ENCODE measurements around the gene PSMD1.
"Not testable (repeated sequence)": the region's sequence is repeated elsewhere in the genome, so short reads cannot be mapped to it uniquely, and the experiment has no call there.

Gene PSMD1

DNA sequence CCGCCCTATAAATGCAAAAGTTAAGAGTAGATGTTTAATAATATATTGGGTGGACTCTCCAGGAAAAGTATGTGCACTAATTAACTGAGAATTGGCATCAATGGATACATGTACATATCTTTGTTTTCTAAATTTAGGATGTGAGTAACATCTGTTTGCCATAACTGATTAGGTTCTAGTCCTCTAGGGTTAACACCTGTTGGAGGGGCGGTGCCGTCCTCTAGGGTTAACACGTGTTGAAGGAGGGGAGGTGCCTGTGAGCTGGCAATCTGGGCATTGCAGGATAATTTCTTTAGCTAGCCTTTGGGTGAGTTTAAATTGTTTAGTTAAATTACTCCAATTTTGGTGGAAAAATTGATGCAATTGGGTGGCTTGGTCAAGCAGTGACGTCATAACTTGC is 37.3 kb downstream of the PSMD1 start:
- Histone ChIP-seq H3K4me1 (ENCODE audit: control insufficient read depth, insufficient read depth, low read length) (no peaks in the 10 kb centered on the region; the same call in 1 of the 2 replicates), H3K36me3 (ENCODE audit: control insufficient read depth, insufficient read depth, low read length) (no peaks in the 10 kb centered on the region; the same call in 1 of the 2 replicates), H3K27ac (ENCODE audit: low read length) (no peak overlapping the region), H3K4me3 (ENCODE audit: low read length) (no peak overlapping the region), H3K9me3 (ENCODE audit: control insufficient read depth, insufficient read depth, low read length) (no peaks in the 10 kb centered on the region), H3K27me3 (ENCODE audit: control insufficient read depth, insufficient read depth, low read length) (no peaks in the 10 kb centered on the region)
- no peak for DNase-seq (ENCODE audit: low read depth, low spot score)
- no CpG with 5 or more reads among the region's 5 CpGs for WGBS (ENCODE audit: insufficient coverage, insufficient read length)

- peaks cover 3% of the 10 kb centered on the region; the same call in 1 of the 2 replicates for H3K9me3 ChIP-seq (ENCODE audit: control insufficient read depth, insufficient read depth, low read length)
- no peaks in the 10 kb centered on the region; the same call in 1 of the 2 replicates for H3K4me1 ChIP-seq (ENCODE audit: control insufficient read depth, insufficient read depth, low read length)
- no peak for DNase-seq (ENCODE audit: low read depth, low spot score)
- WGBS (ENCODE audit: insufficient coverage, insufficient read length) = no CpG with 5 or more reads among the region's 4 CpGs
- no peak overlapping the region for H3K4me3 ChIP-seq (ENCODE audit: low read length)
- H3K27ac ChIP-seq (ENCODE audit: low read length) = no peak overlapping the region
- H3K27me3 ChIP-seq (ENCODE audit: control insufficient read depth, insufficient read depth, low read length) = no peaks in the 10 kb centered on the region
- H3K36me3 ChIP-seq (ENCODE audit: control insufficient read depth, insufficient read depth, low read length) = no peaks in the 10 kb centered on the region; the same call in 1 of the 2 replicates
Measured at GRCh38 chr2:231094736-231095346, 38.2 kb downstream of the PSMD1 start.

DNA sequence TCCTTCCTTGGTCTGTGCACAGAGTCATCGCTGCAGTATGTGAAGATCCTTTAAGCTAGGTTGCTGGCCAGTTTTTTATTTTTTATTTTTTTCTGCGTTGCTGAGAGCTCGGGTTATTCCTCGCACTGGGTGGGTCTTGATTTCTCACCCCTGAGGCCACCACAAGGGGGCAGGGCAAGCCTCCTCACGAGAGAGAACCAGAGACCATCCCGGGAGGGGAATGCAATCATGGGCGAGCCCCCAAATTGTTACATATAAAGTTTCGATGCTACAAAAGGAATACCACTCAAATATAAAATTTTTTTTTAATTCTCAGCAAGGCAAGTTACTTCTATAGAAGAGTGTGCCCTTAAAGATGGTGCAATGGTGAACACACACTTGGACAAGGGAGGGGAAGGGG is 43.3 kb downstream of the PSMD1 start:
- DNase-seq (ENCODE audit: low read depth, low spot score) = peak; percentile 33
- H3K27me3 ChIP-seq (ENCODE audit: control insufficient read depth, insufficient read depth, low read length) = no peaks in the 10 kb centered on the region
- H3K4me1 ChIP-seq (ENCODE audit: control insufficient read depth, insufficient read depth, low read length) = no peaks in the 10 kb centered on the region; the same call in 1 of the 2 replicates
- WGBS (ENCODE audit: insufficient coverage, insufficient read length) = no CpG with 5 or more reads among the region's 8 CpGs
- peaks cover 3% of the 10 kb centered on the region for H3K9me3 ChIP-seq (ENCODE audit: control insufficient read depth, insufficient read depth, low read length)
- no peak overlapping the region for H3K4me3 ChIP-seq (ENCODE audit: low read length)
- H3K36me3 ChIP-seq (ENCODE audit: control insufficient read depth, insufficient read depth, low read length) = peaks cover 3% of the 10 kb centered on the region; the same call in 1 of the 2 replicates
- no peak overlapping the region for H3K27ac ChIP-seq (ENCODE audit: low read length)

DNA sequence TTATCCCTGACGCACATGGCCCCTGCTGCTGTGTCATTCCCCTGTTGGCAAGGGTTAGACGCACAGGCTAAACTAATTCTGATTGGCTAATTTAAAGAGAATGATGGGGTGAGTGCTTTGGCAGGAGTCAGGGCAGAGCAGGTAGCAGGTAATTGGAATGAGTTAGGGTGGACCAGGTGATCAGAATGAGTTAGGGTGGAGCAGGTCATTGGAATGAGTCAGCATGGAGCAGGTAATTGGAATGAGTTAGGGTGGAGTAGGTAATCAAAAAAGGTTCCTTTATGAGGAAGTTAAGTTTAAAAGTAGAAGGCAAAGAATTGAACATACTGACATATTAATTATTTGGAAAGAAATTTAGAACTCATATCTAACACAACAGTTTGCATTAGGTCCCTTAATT is 43.7 kb downstream of the PSMD1 start:
- H3K4me3 ChIP-seq (ENCODE audit: low read length); H3K36me3 ChIP-seq (ENCODE audit: control insufficient read depth, insufficient read depth, low read length); H3K27me3 ChIP-seq (ENCODE audit: control insufficient read depth, insufficient read depth, low read length); H3K27ac ChIP-seq (ENCODE audit: low read length); DNase-seq (ENCODE audit: low read depth, low spot score); H3K4me1 ChIP-seq (ENCODE audit: control insufficient read depth, insufficient read depth, low read length); H3K9me3 ChIP-seq (ENCODE audit: control insufficient read depth, insufficient read depth, low read length): not testable (repeated sequence)
- no CpG with 5 or more reads among the region's 2 CpGs for WGBS (ENCODE audit: insufficient coverage, insufficient read length)

- H3K9me3 ChIP-seq (ENCODE audit: control insufficient read depth, insufficient read depth, low read length) = peaks cover 3% of the 10 kb centered on the region
- no peak for DNase-seq (ENCODE audit: low read depth, low spot score)
- H3K36me3 ChIP-seq (ENCODE audit: control insufficient read depth, insufficient read depth, low read length) = peaks cover 3% of the 10 kb centered on the region; the same call in 1 of the 2 replicates
- no peaks in the 10 kb centered on the region for H3K27me3 ChIP-seq (ENCODE audit: control insufficient read depth, insufficient read depth, low read length)
- H3K27ac ChIP-seq (ENCODE audit: low read length) = no peak overlapping the region
- no peaks in the 10 kb centered on the region for H3K4me1 ChIP-seq (ENCODE audit: control insufficient read depth, insufficient read depth, low read length)
- no peak overlapping the region for H3K4me3 ChIP-seq (ENCODE audit: low read length)
- WGBS (ENCODE audit: insufficient coverage, insufficient read length) = no CpG with 5 or more reads among the region's 4 CpGs
Measured at GRCh38 chr2:231100990-231101389, 44.3 kb downstream of the PSMD1 start.

- Histone ChIP-seq H3K4me1 (ENCODE audit: control insufficient read depth, insufficient read depth, low read length) (no peaks in the 10 kb centered on the region), H3K9me3 (ENCODE audit: control insufficient read depth, insufficient read depth, low read length) (peaks cover 3% of the 10 kb centered on the region), H3K27ac (ENCODE audit: low read length) (no peak overlapping the region), H3K36me3 (ENCODE audit: control insufficient read depth, insufficient read depth, low read length) (peaks cover 3% of the 10 kb centered on the region; the same call in 1 of the 2 replicates), H3K4me3 (ENCODE audit: low read length) (no peak overlapping the region), H3K27me3 (ENCODE audit: control insufficient read depth, insufficient read depth, low read length) (no peaks in the 10 kb centered on the region)
- DNase-seq (ENCODE audit: low read depth, low spot score) = no peak
- no CpG with 5 or more reads among the region's 2 CpGs for WGBS (ENCODE audit: insufficient coverage, insufficient read length)
Measured at GRCh38 chr2:231102772-231103171, 46.1 kb downstream of the PSMD1 start.

DNA sequence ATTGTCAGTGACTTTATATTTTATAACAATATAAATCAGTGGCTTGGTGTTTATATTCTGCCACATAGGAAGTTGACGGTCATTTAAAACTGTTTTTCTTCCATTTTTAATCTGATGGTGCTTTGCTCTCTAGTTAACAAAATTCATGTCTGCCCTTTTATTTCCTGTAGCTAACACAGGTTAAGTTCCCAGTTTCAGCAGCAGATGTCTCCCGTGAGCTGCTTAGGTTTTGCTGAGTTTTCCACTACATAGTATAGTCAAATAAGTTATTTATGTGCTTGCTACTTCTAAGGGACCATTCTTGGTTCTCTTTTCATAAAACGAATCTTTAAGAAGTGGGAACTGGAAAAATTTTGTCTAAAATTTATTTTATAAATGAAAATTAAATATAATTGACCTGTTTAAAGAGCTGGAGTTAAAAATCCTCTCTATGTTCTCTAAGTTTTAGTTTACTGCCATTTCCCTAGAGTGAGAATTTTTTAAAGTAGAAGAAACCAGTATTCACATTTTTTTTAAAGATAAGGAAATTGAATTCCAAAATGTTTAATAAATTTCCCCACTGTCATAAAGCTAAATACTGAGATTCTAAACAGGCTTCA is 47.5 kb downstream of the PSMD1 start:
- Histone ChIP-seq H3K27me3 (ENCODE audit: control insufficient read depth, insufficient read depth, low read length) (no peaks in the 10 kb centered on the region), H3K27ac (ENCODE audit: low read length) (no peak overlapping the region), H3K9me3 (ENCODE audit: control insufficient read depth, insufficient read depth, low read length) (peaks cover 3% of the 10 kb centered on the region), H3K36me3 (ENCODE audit: control insufficient read depth, insufficient read depth, low read length) (peaks cover 3% of the 10 kb centered on the region; the same call in 1 of the 2 replicates), H3K4me1 (ENCODE audit: control insufficient read depth, insufficient read depth, low read length) (no peaks in the 10 kb centered on the region), H3K4me3 (ENCODE audit: low read length) (no peak overlapping the region)
- WGBS (ENCODE audit: insufficient coverage, insufficient read length) = no CpG with 5 or more reads among the region's 3 CpGs
- no peak for DNase-seq (ENCODE audit: low read depth, low spot score)

DNA sequence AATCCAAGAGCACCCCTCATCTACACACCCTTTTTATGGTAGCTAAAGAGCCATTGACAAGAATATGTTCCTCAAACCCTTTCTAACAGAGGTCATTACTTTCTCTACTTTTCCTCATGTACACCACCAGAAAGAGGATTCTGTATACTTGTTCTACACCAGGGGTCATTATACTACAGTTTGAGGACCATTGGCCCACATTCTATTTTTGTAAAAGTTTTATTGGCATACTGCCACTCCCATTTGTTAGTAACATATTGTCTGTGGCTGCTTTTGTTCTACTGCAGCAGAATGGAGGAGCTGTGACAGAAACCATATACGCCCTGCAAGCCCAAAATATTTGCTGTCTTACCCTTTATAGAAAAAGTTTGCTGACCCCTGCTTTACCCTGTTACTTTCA is 53.9 kb downstream of the PSMD1 start:
- no peak overlapping the region for H3K4me3 ChIP-seq (ENCODE audit: low read length)
- H3K27me3 ChIP-seq (ENCODE audit: control insufficient read depth, insufficient read depth, low read length) = no peaks in the 10 kb centered on the region
- no peaks in the 10 kb centered on the region for H3K9me3 ChIP-seq (ENCODE audit: control insufficient read depth, insufficient read depth, low read length)
- no peaks in the 10 kb centered on the region for H3K36me3 ChIP-seq (ENCODE audit: control insufficient read depth, insufficient read depth, low read length)
- no peak overlapping the region for H3K27ac ChIP-seq (ENCODE audit: low read length)
- DNase-seq (ENCODE audit: low read depth, low spot score) = no peak
- no peaks in the 10 kb centered on the region for H3K4me1 ChIP-seq (ENCODE audit: control insufficient read depth, insufficient read depth, low read length)
- WGBS (ENCODE audit: insufficient coverage, insufficient read length) = no CpG with 5 or more reads among the region's 1 CpG

DNA sequence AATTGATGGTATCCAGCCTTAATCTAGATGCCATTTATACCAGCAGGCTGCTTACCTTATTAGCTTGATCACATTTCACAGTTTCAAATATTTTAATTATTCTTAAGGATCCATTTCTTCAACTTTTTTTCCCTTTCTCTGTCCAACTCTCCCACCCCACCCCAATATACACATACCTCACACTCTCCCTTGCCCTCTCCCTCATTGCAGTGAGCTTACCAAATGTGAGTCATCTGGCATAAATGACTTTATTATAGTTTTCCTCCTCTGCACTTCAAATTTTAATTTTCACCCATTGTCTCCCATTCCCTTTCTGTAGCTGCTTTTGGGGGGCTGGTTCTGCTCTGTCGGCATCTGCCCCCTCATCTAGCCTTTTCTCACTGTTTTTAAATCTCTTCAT is 55.3 kb downstream of the PSMD1 start:
- DNase-seq (ENCODE audit: low read depth, low spot score) = no peak
- no CpG with 5 or more reads among the region's 1 CpG for WGBS (ENCODE audit: insufficient coverage, insufficient read length)
- Histone ChIP-seq H3K9me3 (ENCODE audit: control insufficient read depth, insufficient read depth, low read length) (no peaks in the 10 kb centered on the region), H3K36me3 (ENCODE audit: control insufficient read depth, insufficient read depth, low read length) (no peaks in the 10 kb centered on the region), H3K27me3 (ENCODE audit: control insufficient read depth, insufficient read depth, low read length) (no peaks in the 10 kb centered on the region), H3K4me1 (ENCODE audit: control insufficient read depth, insufficient read depth, low read length) (no peaks in the 10 kb centered on the region), H3K27ac (ENCODE audit: low read length) (no peak overlapping the region), H3K4me3 (ENCODE audit: low read length) (no peak overlapping the region)

- no peak overlapping the region for H3K27ac ChIP-seq (ENCODE audit: low read length)
Measured at GRCh38 chr2:231113489-231113888, 56.8 kb downstream of the PSMD1 start.

DNA sequence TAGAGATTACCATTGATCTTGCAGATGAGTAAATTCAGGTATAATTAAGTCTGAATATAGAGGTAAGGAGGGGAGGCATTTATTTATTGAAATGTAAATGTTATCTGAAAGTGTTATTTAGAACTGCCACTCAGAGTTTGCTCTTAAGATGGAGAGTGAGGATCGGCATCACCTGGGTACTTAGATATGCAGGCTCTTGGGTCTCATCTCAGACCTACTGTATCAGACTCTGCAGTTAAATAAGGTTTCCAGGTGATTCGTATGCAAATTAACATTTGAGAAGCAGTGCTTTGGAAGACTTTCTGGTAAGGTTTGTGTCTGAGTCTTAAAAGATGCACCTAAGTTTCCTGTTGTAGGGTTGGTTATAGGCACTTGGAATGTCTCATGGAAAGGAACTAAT is 59.0 kb downstream of the PSMD1 start:
- no peak overlapping the region for H3K27ac ChIP-seq (ENCODE audit: low read length)
- H3K36me3 ChIP-seq (ENCODE audit: control insufficient read depth, insufficient read depth, low read length) = no peaks in the 10 kb centered on the region
- WGBS (ENCODE audit: insufficient coverage, insufficient read length) = no CpG with 5 or more reads among the region's 2 CpGs
- H3K4me1 ChIP-seq (ENCODE audit: control insufficient read depth, insufficient read depth, low read length) = no peaks in the 10 kb centered on the region
- no peak for DNase-seq (ENCODE audit: low read depth, low spot score)
- H3K27me3 ChIP-seq (ENCODE audit: control insufficient read depth, insufficient read depth, low read length) = no peaks in the 10 kb centered on the region
- H3K4me3 ChIP-seq (ENCODE audit: low read length) = no peak overlapping the region
- no peaks in the 10 kb centered on the region for H3K9me3 ChIP-seq (ENCODE audit: control insufficient read depth, insufficient read depth, low read length)

More at GRCh38 chr2:231113489-231113888, 56.8 kb downstream of the PSMD1 start:
- H3K27me3 ChIP-seq (ENCODE audit: control insufficient read depth, insufficient read depth, low read length) = no peaks in the 10 kb centered on the region
- no peak overlapping the region for H3K4me3 ChIP-seq (ENCODE audit: low read length)
- H3K36me3 ChIP-seq (ENCODE audit: control insufficient read depth, insufficient read depth, low read length) = no peaks in the 10 kb centered on the region
- no CpG with 5 or more reads among the region's 5 CpGs for WGBS (ENCODE audit: insufficient coverage, insufficient read length)
- no peaks in the 10 kb centered on the region for H3K4me1 ChIP-seq (ENCODE audit: control insufficient read depth, insufficient read depth, low read length)
- no peaks in the 10 kb centered on the region for H3K9me3 ChIP-seq (ENCODE audit: control insufficient read depth, insufficient read depth, low read length)
- no peak for DNase-seq (ENCODE audit: low read depth, low spot score)
